SK-N-SH (cell line): Measurements from ENCODE around the gene LRRN4CL.

Source experiments
- EP300 ChIP-seq, 2 experiments: IDR thresholded peaks; 2 replicates each; pipeline versions ENCODE4 v1.4.0 to v1.6.1; 2012; ENCODE audit warnings: borderline replicate concordance in 1 of 2, low read depth in 1 of 2, low read length in 1 of 2
- EZH2phosphoT487 ChIP-seq: fragments of 200-600 bp; sonication (generic); IDR thresholded peaks from 2 replicates; pipeline ENCODE4 v1.6.1; 2017; ENCODE audit warnings: low read depth, mixed run types, mild to moderate bottlenecking, antibody characterized with exemption, moderate library complexity, borderline replicate concordance
- JUND ChIP-seq: IDR thresholded peaks from 2 replicates; pipeline ENCODE4 v1.4.0; 2012
- NRF1 ChIP-seq: IDR thresholded peaks from 2 replicates; pipeline ENCODE4 v1.6.1; 2012; ENCODE audit warnings: low read depth, mild to moderate bottlenecking, low read length
- RCOR1 ChIP-seq: fragments of 150-350 bp; IDR thresholded peaks from 2 replicates; pipeline ENCODE4 v1.6.1; 2017; ENCODE audit warnings: antibody characterized with exemption, low read length
- SIN3A ChIP-seq: IDR thresholded peaks from 2 replicates; pipeline ENCODE4 v1.6.1; 2012; ENCODE audit warnings: low read depth, mild to moderate bottlenecking, low read length, moderate library complexity, borderline replicate concordance
- TCF12 ChIP-seq: IDR thresholded peaks from 2 replicates; pipeline ENCODE4 v1.4.0; 2012
- YY1 ChIP-seq: IDR thresholded peaks from 2 replicates; pipeline ENCODE4 v1.4.0; 2012; ENCODE audit warnings: low read depth, mild to moderate bottlenecking
- TF ChIP-seq, protein P1 (sequence below): fragments of 200-600 bp; sonication (generic); IDR thresholded peaks from 2 replicates; pipeline ENCODE4 v1.6.1; 2017; ENCODE audit warnings: antibody characterized with exemption, mild to moderate bottlenecking, moderate library complexity
- TF ChIP-seq, protein P2 (sequence below): fragments of 150-350 bp; IDR thresholded peaks from 2 replicates; pipeline ENCODE4 v1.6.1; 2017; ENCODE audit warnings: antibody characterized with exemption, low read length, low read depth, borderline replicate concordance

DNA sequence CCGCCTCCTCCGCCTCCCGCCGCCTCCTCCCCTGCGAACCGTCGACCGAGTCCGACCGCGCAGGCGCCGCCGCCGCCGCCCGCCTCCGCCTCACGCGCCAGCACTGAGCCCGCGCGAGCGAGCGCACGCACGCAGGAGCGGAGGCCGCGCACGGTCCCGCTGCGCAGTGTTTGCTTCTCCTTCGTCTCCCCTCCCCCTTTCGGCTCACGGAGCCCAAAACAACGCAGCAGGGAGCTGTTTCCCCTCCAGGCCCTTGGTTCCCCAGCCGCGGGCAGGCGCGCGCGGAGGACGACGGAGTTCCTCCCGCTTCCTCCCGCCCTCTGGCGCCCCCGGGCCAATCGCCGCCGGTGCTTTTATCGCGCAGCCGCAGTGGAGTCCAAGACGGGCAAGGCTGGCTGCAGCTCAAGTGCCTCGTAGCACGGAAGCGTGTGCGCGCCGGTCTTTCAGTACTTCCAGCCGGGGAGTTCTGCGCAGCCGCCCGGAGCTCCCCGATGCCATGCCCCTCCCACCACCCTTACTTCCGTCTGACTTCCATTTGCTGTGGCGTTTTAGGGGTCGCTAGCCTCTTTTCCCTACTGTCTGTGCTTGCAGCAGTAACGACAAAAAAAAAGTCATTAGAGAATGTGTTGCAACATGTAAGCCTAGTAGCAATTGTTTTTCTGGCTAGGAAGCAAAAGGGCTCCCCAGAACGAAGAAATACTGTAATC is 38.0 kb upstream of the LRRN4CL start, which contains the start of gene HNRNPUL2:
- TF ChIP-seq TCF12 = no peak
- TF ChIP-seq NRF1 = peak; percentile 93
- TF ChIP-seq RCOR1 = no peak
- TF ChIP-seq EP300 (IDR thresholded peaks at IDR 0.05; ENCODE audit: borderline replicate concordance in 1 of 2, low read depth in 1 of 2, low read length in 1 of 2) = no peak
- TF ChIP-seq, protein P1, sequence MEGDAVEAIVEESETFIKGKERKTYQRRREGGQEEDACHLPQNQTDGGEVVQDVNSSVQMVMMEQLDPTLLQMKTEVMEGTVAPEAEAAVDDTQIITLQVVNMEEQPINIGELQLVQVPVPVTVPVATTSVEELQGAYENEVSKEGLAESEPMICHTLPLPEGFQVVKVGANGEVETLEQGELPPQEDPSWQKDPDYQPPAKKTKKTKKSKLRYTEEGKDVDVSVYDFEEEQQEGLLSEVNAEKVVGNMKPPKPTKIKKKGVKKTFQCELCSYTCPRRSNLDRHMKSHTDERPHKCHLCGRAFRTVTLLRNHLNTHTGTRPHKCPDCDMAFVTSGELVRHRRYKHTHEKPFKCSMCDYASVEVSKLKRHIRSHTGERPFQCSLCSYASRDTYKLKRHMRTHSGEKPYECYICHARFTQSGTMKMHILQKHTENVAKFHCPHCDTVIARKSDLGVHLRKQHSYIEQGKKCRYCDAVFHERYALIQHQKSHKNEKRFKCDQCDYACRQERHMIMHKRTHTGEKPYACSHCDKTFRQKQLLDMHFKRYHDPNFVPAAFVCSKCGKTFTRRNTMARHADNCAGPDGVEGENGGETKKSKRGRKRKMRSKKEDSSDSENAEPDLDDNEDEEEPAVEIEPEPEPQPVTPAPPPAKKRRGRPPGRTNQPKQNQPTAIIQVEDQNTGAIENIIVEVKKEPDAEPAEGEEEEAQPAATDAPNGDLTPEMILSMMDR = no peak; the same call in 1 of the 2 replicates
- TF ChIP-seq SIN3A = peak; percentile 80; the same call in 1 of the 2 replicates
- TF ChIP-seq YY1 = peak; percentile 54
- TF ChIP-seq, protein P2, sequence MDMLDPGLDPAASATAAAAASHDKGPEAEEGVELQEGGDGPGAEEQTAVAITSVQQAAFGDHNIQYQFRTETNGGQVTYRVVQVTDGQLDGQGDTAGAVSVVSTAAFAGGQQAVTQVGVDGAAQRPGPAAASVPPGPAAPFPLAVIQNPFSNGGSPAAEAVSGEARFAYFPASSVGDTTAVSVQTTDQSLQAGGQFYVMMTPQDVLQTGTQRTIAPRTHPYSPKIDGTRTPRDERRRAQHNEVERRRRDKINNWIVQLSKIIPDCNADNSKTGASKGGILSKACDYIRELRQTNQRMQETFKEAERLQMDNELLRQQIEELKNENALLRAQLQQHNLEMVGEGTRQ = no peak
- no peak for TF ChIP-seq JUND
- TF ChIP-seq EZH2phosphoT487 = no peak
